Muscle of arm (tissue), 12 donors: ENCODE measurements around the gene OTULINL. TPM values are rescaled to one million over a fixed set of nuclear protein-coding genes. Genes with fewer than 3 reads are reported as not detected.

Experiments
- DNase-seq: peaks from one replicate; pipeline ENCODE4 v3.0.0-alpha.2; 2013
- polyA plus RNA-seq, 12 donors: library from polyadenylated mRNA; unstranded; fragments of 120-200 nt; gene quantifications; one replicate each; pipeline ENCODE4 v1.2.1, GENCODE V29; 2013; ENCODE audit not compliant: insufficient read length in 12 of 12

OTULINL gene
- polyA plus RNA-seq, 12 donors: 3.6 to 15.3 (median 5.4) TPM; not detected in 1

DNA sequence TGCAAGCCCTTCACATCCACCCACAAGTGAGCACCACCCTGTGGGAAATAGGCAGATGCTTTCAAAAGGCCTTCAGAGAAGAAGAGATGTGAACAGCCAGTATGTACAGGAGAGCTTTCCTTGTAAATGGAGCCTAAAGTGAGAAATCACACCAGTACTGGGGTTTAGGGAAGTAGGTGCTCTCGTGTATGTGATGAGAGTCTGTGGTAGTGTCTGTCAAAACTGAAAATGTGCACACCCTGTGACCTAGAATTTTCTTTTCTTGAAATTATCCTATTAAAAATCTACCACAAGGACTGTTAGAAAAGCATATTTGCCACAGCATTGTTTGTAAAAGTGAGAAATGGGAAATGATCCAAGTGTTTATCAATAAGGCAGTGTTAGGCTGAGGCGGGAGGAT, 16.6 kb downstream of the OTULINL start:
- DNase-seq: no peak

GRCh38 chr5:14599476-14600127, 18.0 kb downstream of the OTULINL start:
- no peak for DNase-seq

- no peak for DNase-seq
Measured at GRCh38 chr5:14600846-14601245, 19.3 kb downstream of the OTULINL start.

DNA sequence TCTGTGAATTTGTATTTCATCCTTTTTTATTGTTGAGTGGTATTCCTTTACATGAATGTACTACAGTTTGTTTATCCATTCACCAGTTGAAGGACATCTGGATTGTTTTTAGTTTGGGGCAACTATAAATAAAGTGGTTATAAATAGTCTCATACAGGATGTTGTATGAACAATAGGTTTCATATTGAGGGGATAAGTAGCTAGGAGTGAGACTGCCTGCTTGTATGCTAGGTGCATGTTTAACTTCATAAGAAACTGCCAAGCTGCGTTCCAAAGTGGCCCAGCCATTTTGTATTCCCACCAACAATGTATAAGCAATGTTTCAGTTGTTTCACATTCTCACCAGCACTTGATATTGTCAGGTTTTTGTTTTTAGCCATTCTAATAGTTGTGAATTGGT, 21.5 kb downstream of the OTULINL start:
- DNase-seq: no peak

DNA sequence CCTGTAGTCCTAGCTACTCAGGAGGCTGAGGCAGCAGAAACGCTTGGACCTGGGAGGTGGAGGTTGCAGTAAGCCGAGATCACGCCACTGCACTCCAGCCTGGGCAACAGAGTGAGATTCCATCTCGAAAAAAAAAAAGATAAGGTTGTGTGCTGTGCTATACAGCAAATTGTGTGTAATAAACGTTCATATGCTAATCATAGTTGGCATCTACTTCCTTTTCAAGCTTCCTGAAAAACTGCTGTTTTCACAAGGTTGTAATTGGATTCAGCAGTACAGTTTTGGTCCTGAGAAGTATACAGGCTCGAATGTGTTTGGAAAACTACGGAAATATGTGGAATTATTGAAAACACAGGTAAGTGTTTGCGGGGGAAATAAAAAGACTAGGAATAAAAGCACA, 25.5 kb downstream of the OTULINL start:
- no peak for DNase-seq

- no peak for DNase-seq
Measured at GRCh38 chr5:14608169-14608568, 26.6 kb downstream of the OTULINL start.

DNA sequence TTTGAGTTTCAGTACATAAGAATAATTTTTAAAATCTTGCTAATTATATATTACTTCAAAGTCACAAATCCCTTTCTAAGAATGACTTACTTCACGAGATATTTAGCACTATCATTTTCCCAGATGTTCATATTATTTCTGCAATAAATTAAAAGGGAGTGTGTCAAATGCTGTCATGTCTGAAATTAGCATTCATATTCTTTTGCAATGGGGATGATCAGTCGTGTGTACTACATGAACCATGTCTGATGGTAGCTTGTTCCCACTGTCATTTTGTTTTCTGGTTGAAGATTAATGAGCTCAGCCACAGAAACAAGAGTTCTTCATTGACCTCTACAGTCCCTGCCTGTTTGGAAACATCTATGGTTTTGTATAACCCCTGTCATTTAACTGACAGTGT, 30.1 kb downstream of the OTULINL start:
- no peak for DNase-seq

DNA sequence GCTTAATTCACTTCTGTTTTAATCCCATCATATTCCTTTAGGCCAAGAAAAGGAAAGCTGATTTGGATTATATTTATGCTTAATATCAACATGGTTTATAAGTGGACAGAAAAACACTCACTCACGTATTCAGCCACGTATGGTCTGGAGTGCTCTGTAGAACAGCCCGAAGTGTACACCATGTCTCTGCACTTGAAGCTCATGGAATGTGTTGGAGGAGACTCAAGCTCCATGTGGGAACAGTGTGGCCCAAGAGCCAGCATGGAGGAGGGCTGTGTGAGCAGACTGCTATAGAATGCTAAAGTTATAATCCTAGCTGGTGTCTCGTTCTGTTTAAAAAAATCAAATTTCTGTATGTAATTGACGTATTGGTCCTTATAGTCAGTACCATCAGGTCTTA, 32.9 kb downstream of the OTULINL start:
- no peak for DNase-seq

GRCh38 chr5:14615365-14615764, 33.8 kb downstream of the OTULINL start:
- no peak for DNase-seq

DNA sequence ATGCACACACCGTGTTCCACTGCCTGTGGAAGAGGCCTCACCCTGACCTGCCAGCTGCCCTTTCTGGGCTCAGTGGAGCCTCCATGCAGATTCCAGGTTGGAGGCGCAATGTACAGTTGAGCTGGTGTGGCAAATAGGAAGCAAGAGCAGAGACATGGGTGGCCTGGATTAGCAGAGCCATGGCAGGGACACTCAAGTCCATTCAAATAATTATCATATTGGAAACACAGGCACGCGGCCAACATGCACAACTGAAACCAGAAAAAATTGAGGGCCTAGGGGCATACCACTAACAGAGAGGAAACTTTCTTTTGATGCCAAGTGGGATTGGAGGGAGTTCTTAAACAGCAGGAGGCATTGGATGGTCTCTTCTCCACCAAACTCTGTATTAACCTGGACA, 35.8 kb downstream of the OTULINL start:
- no peak for DNase-seq

DNA sequence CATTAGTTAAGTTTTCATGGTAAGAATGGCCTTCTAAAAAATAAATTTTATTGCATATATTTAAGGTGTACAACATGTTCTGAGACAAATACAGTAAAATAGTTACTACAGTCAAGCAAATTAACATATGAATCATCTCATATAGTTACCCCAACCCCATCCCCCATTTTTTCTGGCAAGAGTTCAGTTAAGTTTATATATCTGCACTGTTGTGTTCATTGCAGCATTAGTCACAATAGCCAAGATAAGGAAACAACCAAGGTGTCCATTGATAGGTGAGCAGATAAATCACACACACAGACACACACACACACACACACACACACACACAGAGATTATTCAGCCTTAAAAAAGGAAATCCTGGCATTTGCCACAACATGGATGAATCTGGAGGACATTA, 45.7 kb downstream of the OTULINL start:
- no peak for DNase-seq

DNA sequence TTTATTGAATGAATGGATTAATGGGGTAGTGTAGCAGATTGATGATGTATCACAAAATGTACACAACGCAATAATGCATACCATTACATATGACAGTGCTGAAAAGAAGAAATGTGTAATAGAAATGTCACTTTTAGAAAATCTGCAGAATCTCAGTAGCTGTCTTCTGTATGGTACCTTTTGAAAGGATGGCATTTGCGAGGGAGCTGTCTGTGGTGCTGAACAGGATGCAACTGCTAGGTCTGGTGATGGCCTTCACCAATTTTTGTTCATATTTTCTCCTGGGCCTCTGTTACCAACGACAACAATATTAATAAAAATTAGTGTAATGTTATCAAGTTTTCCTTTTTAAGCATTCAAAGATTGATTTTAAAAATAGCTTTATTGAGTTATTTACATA, 46.8 kb downstream of the OTULINL start:
- peak; percentile 60 for DNase-seq

DNA sequence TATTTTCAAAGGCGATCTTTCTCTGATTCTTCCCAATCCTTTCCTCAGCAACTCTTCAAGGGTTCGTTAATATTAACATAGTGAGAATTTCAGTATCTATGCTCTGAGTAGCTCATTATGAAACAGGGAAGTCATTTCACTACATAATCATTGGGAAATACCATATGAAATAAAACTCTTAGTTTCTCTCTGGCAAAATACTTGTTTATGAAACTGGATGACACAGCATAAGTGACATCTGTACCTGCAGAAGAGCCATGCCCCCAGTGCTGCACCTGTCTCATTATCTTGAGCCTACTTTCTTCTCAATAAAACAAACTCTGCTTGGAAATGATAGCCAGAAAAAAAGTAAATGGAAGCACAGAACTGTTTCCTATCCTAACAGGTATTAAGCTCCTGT, 49.1 kb downstream of the OTULINL start:
- no peak for DNase-seq

- DNase-seq: no peak
Measured at GRCh38 chr5:14635656-14636055, 54.1 kb downstream of the OTULINL start.

- no peak for DNase-seq
Measured at GRCh38 chr5:14640765-14641164, 59.2 kb downstream of the OTULINL start.

- no peak for DNase-seq
Measured at GRCh38 chr5:14644623-14645237, 63.1 kb downstream of the OTULINL start.

- DNase-seq: no peak
Measured at GRCh38 chr5:14650052-14650451, 68.5 kb downstream of the OTULINL start.

GRCh38 chr5:14655146-14655741, 73.7 kb downstream of the OTULINL start:
- no peak for DNase-seq

DNA sequence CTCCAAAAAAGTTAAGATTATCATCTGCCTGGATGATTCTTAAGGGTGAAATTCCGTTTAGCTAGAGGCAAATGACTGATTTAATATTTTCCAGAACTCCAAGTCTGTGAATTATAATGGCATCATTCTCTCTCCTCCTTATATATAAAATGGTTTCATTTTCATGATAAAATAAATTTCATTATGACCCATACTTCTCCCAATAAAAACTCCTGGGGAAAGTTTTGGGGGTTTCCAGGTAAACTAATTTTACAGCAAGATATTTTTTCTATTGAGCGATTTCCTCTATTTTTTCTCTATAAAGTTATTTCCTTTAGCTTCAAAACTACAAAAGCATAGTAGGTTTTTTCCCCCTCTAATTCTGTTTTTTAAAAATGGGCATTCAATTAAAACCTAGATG, 75.3 kb downstream of the OTULINL start:
- DNase-seq: no peak

GRCh38 chr5:14659821-14660607, 78.4 kb downstream of the OTULINL start:
- DNase-seq: no peak

- no peak for DNase-seq
Measured at GRCh38 chr5:14660833-14661232, 79.2 kb downstream of the OTULINL start.
